Colonic mucosa (tissue), 4 donors: ENCODE measurements around the gene EYS. TPM values are rescaled to one million over a fixed set of nuclear protein-coding genes. Genes with fewer than 3 reads are reported as not detected.

Experiments used
- DNase-seq: peaks from one replicate; pipeline ENCODE4 v3.0.0-alpha.2; 2020
- H3K27ac ChIP-seq: fragments of 200-600 bp; one replicate; pipeline ENCODE4 v1.8.0; 2021
- H3K27me3 ChIP-seq: fragments of 200-600 bp; one replicate; pipeline ENCODE4 v1.8.0; 2021
- H3K36me3 ChIP-seq: fragments of 200-600 bp; one replicate; pipeline ENCODE4 v1.8.0; 2021
- H3K4me1 ChIP-seq: fragments of 200-600 bp; one replicate; pipeline ENCODE4 v1.8.0; 2021; ENCODE audit warnings: mild to moderate bottlenecking
- H3K4me3 ChIP-seq: fragments of 200-600 bp; one replicate; pipeline ENCODE4 v1.8.0; 2021
- H3K9ac ChIP-seq, 2 donors: one replicate each; pipeline ENCODE4 v1.7.0; 2013; ENCODE audit warnings: control low read depth in 2 of 2, low read depth in 2 of 2, low read length in 2 of 2
- H3K9me3 ChIP-seq: fragments of 200-600 bp; one replicate; pipeline ENCODE4 v1.8.0; 2021
- intact Hi-C: fragments of 100-400 bp; cut with DNase I; formaldehyde crosslinking; loops from one replicate; pipeline ENCODE4 v1.14.1; 2022
- total RNA-seq, 2 donors: library from RNA; stranded (reverse); fragmentation: NEBNext Ultra II Directional in 1 of 2; extraction: Animal tissue kit (Norgen Biotek cat#: 25700) in 1 of 2; gene quantifications; one replicate each; pipeline ENCODE4 v1.2.1, GENCODE V29; 2021
- TF ChIP-seq, protein P1 (sequence below): fragments of 200-600 bp; IDR thresholded peaks from one replicate; pipeline ENCODE4 v1.8.0; 2022; ENCODE audit warnings: antibody characterized with exemption, mild to moderate bottlenecking
- donor health status: healthy.
- donor health status: DM: no; HTN: no; CAD: no.
- donor health status: DM: no; HTN: no; CAD: no.

The EYS gene
- total RNA-seq, 2 donors from 2014 or later: 0.64 to 0.82 TPM

GRCh38 chr6:65199683-65200082 is 507.3 kb downstream of the EYS start:
- intact Hi-C loops: no loop called here
- Histone ChIP-seq H3K36me3 (no peaks in the 10 kb centered on the region), H3K27ac (no peak overlapping the region), H3K9me3 (no peaks in the 10 kb centered on the region), H3K27me3 (no peaks in the 10 kb centered on the region), H3K9ac (no peak overlapping the region), H3K4me3 (no peak overlapping the region), H3K4me1 (no peaks in the 10 kb centered on the region)
- TF ChIP-seq, protein P1, sequence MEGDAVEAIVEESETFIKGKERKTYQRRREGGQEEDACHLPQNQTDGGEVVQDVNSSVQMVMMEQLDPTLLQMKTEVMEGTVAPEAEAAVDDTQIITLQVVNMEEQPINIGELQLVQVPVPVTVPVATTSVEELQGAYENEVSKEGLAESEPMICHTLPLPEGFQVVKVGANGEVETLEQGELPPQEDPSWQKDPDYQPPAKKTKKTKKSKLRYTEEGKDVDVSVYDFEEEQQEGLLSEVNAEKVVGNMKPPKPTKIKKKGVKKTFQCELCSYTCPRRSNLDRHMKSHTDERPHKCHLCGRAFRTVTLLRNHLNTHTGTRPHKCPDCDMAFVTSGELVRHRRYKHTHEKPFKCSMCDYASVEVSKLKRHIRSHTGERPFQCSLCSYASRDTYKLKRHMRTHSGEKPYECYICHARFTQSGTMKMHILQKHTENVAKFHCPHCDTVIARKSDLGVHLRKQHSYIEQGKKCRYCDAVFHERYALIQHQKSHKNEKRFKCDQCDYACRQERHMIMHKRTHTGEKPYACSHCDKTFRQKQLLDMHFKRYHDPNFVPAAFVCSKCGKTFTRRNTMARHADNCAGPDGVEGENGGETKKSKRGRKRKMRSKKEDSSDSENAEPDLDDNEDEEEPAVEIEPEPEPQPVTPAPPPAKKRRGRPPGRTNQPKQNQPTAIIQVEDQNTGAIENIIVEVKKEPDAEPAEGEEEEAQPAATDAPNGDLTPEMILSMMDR: no peak
- DNase-seq: no peak

GRCh38 chr6:65199121-65199520 is 507.9 kb downstream of the EYS start:
- intact Hi-C loops: no loop called here
- TF ChIP-seq, protein P1: no peak
- H3K27me3 ChIP-seq: no peaks in the 10 kb centered on the region
- no peak overlapping the region for H3K27ac ChIP-seq
- H3K36me3 ChIP-seq: no peaks in the 10 kb centered on the region
- no peaks in the 10 kb centered on the region for H3K4me1 ChIP-seq
- no peak for DNase-seq
- no peaks in the 10 kb centered on the region for H3K9me3 ChIP-seq
- no peak overlapping the region for H3K4me3 ChIP-seq
- no peak overlapping the region for H3K9ac ChIP-seq

DNA sequence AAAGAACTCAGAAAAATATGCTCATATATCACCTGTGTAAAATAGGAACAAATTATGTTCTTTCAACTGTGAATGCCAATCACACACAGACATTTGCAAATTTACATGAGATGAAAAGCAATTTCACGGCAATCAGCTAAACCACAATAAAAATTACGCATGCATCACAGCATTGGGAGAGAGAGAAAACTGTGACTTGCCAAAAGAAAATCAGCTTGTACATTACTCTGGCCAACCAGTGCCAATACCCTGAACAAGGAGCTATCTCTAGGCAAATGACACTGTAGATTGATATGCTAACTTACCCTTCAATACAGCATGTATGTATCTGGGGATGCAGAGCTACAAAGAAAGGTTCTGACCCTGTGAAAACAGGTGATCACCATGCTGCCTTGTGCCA is 515.6 kb downstream of the EYS start:
- Histone ChIP-seq H3K4me1 (no peaks in the 10 kb centered on the region), H3K4me3 (no peak overlapping the region), H3K27ac (no peak overlapping the region), H3K9me3 (no peaks in the 10 kb centered on the region), H3K36me3 (no peaks in the 10 kb centered on the region), H3K27me3 (no peaks in the 10 kb centered on the region), H3K9ac (no peak overlapping the region)
- intact Hi-C loops: no loop called here
- DNase-seq: no peak
- TF ChIP-seq, protein P1: no peak

DNA sequence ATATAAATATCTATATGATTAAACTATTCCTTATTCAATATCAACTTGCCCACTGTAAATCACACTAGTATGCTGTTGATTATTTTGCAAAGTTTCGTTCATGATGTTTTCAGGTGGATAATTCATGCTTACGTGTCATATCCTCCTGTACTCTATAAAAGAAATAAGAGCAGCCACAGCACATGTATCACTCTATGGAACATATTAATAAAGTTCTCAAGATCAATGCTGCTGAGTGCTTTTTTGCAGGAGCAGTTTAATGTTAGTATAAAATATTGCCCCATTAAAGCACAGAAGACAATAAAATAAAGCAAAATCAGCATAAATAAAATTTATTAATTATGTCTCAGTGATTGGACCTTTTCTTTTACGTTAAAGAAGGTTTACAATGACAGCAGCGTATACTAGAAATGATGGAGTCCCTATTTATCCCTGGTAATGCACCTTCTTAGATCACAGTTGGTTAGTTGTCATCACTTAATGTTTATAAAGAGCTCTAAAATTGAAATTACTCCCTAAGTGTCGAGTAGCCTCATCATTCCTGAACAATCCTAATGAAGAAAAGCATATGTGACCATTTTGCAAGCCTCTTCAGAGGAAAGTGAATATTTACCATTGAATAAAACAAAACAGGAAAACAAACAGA is 517.7 kb downstream of the EYS start:
- H3K27me3 ChIP-seq: no peaks in the 10 kb centered on the region
- H3K4me1 ChIP-seq: no peaks in the 10 kb centered on the region
- no peak overlapping the region for H3K9ac ChIP-seq
- H3K4me3 ChIP-seq: no peak overlapping the region
- H3K27ac ChIP-seq: no peak overlapping the region
- no peak for DNase-seq
- no peaks in the 10 kb centered on the region for H3K36me3 ChIP-seq
- no peaks in the 10 kb centered on the region for H3K9me3 ChIP-seq
- intact Hi-C loops: no loop called here
- TF ChIP-seq, protein P1: no peak

- intact Hi-C loops: no loop called here
- Histone ChIP-seq H3K27ac (no peak overlapping the region), H3K27me3 (no peaks in the 10 kb centered on the region), H3K9ac (no peak overlapping the region), H3K4me1 (no peaks in the 10 kb centered on the region), H3K36me3 (no peaks in the 10 kb centered on the region), H3K9me3 (no peaks in the 10 kb centered on the region), H3K4me3 (no peak overlapping the region)
- DNase-seq: no peak
- TF ChIP-seq, protein P1: no peak
Observed at GRCh38 chr6:65186826-65187225, 520.2 kb downstream of the EYS start.
